Embryonic facial prominence (tissue), 1 donor: ENCODE data around the gene WDFY1.
"Not testable (repeated sequence)": the region's sequence is repeated elsewhere in the genome, so short reads cannot be mapped to it uniquely, and the experiment has no call there.

Experiments
- DNase-seq: peaks from one replicate; pipeline ENCODE4 v3.0.0-alpha.2; 2016; ENCODE audit errors: extremely low spot score

WDFY1 gene

DNA sequence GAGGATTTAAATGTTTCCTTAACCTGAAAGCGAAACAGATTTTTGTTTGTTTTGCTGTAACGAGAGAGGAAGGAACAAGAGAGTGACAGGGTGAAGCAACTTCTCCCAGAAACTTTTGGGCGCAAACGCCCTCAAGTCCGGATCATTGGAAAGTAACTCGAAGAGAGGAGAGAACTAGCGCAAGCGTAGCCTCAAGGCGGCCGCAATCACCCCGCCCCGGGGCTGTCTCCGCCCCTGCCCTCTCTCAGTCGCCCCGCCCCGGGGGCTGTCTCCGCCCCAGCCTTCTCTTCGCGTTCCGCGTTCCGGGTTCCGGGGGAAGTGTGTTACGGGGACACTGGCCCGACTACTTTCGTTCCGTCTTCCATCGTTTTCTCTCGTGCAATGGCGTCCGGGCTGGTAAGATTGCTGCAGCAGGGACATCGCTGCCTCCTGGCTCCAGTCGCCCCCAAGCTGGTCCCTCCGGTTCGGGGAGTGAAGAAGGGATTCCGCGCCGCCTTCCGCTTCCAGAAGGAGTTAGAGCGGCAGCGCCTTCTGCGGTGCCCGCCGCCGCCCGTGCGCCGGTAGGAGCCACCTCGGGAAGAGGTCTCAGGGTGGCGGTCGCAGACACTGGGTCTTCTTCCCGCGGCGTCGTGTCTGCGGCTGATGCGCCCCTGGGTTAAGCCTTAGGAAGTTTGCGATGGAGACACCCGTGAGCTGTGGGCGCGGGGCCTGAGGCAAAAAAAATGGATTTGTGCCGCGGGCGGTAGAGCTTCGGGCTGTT lies 12.1 kb upstream of the WDFY1 start, which contains the start of gene MRPL44:
Gene MRPL44, plus strand, starts transcription at position 372 of the 760 bp plus-strand sequence. Its CDS starts 10 bp downstream, at position 382.
- DNase-seq: peak; percentile 89

DNA sequence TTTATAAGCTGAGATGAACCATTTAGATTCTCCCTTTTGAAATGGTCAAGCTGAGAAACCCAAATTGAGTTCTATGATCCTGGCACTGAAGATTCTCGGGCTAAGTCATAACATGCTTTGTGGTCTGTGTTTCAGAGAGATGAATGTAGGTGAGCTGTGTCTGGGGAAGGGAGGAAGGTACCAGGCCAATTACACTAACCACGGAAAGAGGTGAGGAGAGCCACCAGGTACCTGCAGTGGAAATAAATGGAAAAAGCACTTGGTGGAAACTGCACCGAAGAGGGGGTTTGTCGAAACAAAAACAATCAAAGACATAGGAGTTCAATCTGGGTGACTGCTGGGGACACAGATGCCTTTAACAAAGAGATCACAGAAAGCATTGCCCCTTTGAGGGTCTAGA lies 11.2 kb upstream of the WDFY1 start:
- no peak for DNase-seq

DNA sequence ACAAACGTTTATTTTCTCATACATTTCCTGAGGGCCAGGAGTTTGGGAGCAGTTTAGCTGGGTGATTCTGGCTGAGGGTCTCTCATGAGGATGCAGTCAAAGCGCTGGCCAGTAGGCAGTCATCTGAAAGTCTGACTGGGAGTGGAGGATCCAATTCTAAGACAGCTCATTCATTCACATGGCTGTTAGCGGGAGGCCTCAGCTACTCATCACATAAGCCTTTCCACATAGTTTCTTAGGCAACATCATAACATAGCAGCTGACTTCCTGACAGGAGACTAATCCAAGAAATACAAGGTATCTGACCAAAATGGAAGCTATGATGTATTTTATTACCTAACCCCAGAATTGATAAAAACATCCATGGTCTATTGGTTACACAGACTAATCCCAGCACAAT lies 9.3 kb upstream of the WDFY1 start:
- DNase-seq: no peak

DNA sequence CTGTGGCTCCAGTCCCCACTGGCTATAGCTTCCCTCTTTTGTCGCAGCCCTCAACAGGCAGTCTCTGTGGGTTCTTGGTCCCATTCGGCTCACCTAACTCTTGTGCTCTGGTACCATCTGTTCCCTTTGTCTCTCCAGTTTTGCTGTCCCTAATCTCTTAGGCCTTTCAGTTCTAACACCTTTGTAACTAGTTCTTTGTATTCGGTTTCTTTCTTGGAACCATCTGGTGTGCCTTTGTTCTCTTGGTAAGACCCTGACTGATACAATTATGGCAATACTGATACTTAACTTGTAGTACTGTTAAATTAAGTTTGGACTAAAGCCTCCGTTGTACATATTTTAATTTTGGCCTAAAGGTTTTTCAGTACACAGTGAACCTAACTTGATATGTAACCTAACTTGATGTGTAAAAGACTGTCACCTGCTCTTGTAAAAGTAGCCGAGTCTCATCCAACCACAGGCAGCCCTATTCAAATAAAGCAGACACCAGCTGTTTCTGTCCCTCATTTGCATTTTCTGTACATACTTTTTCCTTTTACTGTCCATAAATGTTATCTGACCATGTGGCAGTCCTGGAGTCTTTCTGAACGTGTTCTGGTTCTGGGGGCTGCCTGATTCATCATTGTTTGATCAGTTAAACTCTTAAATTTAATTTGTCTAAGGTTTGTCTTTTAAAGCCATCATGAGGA lies 7.3 kb upstream of the WDFY1 start:
- DNase-seq: no peak

DNA sequence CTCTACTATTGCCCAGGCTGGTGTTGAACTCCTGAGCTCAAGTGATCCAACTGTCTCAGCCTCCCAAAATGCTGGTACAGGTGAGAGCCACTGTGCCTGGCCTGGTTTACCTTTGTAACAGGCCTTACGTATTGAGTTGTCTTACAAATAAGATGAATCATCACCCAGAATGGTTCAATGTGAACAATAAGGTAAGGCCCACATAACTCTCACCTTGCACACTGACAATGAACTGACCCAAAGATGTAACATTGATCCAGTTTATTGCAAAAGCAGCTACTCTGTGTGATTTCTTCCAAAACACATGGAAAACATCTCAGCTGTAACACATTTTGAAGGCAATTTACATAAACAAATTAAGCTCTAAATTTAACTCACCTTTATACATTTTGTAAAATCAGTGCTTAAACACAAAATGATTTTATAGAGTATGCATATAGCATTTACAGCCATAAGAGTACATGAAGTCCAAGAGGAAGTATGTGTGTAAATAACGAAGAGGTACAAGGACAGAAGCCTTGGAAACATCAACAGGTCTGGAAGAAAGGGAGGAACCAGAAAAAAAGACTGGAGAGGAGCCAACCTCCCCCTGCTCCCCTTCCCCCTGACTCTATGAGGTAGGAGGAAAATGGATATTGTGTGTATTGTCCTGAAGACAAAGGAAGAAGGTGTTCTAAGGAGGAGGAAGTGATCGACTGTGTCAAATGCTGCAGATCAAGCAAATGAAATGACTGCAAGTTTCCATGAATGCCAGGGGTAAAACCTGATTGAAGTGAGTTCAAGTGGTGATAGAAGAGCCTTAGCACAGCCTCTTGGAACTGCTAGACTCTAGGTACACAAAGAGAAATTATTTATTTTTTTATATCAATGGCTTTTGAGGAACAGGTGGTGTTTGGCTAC lies 5.6 kb upstream of the WDFY1 start:
- no peak for DNase-seq

DNA sequence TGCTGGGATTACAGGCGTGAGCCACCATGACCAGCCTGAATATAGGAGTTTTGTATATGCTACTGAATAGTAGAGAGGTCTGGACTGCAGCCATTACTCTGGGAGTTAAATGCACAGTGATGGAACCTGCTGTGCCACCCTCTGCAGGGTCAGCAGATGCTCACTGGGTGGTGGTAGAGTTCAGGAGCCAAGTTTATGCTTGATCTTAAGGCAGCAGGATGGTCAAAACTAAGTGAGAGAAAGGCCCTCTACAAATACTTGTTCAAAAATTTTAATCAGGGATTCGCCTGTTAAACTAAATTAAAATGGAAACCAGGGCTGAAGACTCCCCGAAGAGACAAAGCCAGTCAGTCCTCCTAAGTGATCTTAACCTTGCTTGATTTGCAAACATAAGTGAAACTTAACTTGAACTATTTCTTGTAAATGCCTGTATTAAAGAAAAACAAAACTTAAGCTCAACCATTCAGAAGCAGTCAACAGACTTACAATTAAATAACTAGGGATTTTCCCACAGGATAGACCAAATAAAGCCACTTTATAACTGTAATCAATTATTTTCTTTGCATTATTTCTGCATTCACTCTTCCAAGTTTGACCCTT lies 4.2 kb upstream of the WDFY1 start:
- DNase-seq: no peak

DNA sequence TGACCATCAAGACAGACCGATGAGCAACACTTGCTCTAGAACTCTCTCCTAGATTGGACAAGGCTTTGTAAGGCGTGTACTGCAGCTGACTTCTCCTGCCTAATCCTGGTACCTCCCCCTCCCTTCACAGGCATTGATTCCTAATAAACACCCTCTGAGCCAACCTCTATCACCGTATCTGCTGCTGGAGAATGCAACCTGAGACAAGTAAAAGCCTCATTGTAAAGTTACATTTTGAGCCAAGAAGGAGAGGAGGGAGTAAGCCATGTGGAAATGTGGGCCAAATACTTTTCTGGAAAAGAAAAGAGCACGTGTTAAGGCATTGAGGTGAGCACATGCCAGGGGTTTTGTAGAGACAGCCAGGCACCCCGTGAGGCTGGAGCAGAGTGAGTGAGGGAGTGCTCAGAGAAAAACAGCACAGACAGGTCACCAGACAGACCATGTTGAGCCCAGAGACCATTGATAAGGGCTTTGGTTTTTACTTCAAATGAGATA lies 2.6 kb upstream of the WDFY1 start:
- no peak for DNase-seq

DNA sequence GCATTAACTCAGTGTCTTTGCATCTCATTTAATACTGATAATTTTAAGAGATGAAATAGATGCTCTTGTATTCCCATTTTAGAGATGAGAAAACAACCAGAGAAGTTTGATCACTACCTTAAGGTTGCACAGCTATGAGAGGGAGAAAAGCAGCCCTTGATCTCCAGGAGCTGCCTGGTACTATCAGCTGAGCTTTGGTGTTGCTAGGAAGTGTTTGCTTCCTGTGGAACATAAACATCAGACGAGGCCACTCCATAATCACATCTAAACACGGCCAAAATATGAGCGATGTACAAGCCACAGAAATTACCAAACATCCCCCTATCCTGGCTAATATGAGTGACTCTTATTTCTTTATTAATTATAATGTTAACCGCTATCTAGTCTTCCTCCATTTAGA lies 620 bp upstream of the WDFY1 start:
- no peak for DNase-seq

DNA sequence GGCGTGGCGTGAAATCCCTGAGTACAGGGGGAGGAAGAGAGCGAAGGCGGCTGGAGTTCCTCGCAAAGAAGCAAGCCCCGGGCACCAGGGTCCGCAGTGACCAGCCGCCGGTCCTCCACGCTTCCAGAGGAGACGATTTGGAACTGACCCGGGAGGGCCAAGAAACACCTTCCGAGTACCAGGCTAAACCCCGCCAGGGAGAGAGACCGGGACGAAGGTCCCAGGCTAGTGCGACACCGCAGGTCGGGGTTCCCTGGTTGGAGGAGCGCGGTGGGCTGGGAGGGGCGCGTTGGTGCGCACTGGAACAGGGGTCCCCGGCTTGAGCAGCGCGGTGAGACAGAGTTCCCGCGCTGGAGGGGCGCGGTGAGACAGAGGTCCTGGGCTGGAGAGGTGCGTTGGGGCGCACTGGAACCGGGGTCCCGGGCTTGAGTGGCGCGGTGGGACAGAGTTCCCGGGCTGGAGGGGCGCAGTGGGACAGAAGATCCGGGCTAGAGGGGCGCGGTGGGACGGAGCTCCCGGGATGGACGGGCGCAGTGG lies 901 bp downstream of the WDFY1 start:
- DNase-seq: no peak

DNA sequence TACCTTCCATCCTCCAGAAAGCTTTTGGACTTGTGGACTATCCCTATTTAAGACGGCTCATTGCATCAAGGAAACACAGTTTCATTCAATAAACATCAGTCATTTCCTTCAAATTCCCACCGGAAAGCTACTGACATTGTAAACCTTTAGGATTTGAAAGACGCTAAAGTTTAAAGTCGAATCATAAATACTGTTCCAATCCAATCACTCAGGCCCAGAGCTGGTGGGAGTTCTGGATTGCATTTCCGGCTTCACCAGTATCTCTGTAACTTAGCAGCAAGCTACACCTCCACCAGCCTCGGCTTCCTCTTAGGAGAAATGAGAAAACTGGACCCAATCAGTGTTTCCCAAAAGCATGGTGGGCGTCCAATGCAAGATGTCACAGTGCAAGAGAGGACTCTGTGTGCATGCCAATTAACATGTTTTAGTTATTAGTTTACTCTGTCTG lies 1.6 kb downstream of the WDFY1 start:
- DNase-seq: no peak

DNA sequence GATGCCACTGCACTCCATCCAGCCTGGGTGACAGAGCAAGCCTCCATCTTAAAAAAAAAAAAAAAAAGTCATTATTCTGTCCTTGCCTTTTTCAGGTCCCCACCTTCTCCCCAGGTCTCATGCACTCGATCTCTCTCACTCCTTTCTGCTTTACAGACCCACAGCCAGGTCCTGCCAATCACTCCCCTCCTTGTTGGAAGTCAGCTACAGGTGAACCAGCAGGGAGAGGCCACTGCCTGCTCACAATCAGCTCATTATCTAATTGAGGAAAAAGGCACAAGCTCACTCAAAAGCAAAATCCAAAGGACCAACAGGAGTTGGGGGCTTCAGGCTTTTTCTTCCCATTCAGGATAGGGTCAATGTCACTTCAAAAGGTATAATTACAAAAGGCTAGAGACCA lies 2.0 kb downstream of the WDFY1 start:
- DNase-seq: no peak

DNA sequence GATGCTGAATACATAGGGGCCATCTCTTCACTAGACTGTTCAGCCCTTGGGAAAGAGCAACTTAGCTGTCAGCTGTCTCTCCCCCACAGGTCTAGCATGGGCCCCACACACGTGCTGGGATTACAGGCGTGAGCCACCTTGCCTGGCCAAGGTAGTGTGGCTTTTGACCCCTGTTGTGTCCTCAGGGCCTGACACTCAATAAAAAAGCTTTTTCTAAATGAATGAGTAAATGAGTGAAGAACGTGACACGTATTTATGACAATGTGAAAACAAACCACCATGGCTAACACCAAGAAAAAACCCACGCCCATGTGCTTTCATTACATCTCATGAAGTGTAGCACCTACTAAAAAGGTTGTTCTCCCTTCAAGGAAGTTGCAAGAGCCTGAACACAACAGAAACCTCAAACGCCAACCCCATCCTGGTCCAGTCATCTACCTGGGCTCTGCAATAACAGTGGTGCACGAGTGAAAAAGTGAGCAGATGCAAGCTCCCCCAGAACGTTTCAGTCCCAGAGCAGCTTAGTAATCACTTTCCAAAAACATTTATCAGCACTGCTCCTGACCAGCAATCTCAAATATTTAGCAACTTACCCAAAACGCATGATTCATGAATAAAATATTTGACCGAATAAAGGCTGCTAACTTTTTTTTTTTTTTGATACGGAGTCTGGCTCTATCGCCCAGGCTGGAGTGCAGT lies 3.4 kb downstream of the WDFY1 start:
- DNase-seq: no peak

DNA sequence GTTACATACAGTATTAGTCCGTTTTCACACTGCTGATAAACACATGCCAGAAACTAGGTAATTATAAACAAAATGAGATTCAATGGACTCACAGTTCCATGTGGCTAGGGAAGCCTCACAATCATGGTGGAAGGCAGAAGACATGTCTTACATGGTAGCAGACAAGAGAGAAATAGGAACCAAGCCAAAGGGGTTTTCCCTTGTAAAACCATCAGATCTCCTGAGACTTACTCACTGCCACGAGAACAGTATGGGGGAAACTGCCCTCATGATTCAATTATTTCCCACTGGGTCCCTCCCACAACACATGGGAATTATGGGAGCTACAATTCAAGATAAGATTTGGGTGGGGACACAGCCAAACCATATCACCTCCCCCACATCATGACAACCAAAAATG lies 5.7 kb downstream of the WDFY1 start:
- not testable (repeated sequence) for DNase-seq

DNA sequence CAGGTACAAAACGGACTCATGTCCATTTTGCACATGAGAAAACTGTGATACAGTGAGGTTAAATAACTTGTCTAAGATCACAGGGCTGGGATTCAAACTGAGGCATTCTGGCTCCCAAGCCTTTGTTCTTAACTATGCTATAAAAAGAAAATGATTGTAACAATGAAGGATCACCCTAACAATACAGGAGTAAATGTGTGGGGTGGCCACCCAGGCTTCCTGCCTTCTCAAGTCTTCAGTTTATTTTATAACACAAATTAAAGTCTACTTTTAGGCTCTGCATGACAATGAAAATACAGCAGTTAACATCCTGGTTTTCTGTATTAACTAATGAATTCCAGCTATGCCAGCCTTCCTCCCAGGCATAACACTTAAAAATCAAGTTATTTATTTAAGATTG lies 7.6 kb downstream of the WDFY1 start:
- no peak for DNase-seq

DNA sequence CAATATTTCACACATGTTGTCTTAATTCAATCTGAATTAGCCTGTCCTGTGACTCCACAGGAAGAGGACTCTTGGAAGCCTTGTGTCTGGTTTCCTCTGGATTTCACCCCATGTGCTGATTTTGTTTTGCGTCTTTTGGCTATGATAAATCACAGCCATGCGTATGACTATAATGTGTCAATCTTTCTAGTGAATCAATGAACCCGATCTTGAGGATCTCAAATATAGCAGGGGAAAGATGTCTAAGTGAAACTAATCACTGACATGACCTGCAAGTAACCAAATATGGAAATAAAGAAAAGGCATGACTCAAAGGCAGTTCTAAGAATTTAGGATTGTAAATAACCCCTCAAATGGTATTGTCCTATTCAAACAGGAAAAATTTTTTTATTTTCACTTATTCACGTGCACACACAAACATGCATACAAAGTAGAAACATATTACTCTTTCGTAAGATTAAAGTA lies 8.2 kb downstream of the WDFY1 start:
- no peak for DNase-seq

DNA sequence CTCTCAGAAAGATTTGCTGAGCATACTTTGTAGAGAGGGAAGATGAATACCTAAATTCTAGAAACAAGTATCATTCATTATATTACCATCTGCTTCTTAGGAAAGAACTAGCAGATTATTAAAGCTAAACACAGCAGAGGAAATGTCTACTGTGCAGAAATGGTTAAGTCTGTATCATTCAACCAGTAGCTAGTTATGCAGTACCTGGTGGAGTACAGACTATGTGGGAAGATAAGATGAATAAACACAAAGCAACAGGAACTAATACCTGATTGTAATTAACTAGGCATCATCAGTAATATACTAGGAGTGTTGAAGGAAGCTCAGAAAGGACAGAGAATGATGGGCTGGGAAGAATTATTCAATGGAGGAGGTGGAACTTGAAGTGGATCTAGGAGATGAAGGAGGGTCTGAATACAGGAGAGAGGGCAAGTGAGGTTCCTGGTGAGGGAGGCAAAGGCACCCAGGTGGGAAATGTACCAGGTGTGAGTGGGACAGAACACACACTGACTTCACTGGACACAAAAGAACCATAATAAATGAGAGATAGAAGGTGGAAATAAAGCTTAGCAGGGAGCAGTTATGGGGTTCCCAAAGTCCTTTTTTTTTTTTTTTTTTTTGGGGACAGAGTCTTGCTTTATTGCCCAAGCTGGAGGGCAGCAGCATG lies 9.5 kb downstream of the WDFY1 start:
- no peak for DNase-seq

DNA sequence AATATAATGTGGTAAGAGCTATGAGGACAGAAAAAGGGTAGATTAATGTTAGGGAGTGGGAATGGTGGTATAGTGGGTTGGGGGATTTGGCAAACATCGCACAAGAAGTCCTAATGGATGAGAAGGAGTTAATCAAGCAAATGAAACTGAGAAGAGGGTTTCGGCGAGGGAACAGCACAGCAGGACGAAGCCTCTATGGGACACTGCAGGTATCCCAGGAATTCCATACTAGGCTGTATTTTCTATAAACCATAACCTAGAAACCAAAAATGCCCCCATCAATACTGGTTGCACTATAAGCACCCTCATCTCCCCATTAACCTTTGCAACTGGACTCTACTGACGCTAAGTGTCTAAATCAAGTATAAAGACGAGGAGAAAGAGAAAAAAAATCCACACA lies 10.3 kb downstream of the WDFY1 start:
- DNase-seq: no peak

DNA sequence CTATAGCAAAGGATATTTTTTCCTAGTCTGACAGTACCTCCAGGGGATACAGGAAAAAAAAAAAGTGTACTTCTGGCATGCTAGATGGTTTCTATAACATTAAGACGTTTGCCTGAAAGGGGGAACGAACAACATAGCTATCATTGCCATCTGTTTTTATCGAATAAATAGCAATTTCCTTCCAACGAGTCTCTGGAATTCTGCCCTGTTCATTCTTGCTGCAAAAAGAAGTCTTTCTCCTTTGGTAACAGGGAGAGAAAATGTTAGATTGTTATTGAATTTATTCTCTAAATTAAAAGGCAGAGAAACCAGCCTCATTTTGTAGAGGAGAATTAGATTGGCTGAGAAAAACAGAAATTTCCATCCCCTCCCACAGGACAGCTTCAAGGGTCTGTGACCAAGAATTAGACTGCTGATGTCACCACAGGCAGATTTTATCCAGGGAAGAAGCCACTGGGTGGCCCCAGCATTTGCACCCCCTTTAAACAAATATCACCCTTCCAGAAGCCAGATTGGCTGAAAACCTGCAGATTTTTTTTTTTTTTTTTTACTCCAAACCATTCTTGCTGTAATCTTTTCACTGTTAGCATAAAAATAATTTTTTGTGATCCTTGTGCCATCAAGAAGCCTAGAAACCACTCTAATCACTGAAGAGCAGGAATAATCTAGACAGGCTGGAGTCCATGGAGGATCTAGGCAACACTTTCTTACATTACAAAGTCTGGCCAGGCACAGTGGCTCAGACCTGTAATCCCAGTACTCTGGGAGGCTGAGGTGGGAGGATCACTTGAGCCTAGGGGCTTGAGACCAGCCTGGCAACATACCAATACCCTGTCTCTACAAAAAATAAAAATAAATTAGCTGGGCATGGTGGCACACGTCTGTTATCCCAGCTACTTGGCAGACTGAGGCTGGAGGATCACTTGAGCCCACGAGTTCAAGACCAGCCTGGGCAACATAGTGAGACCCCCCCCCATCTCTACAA lies 12.0 kb downstream of the WDFY1 start:
- no peak for DNase-seq
